A549 treated with Mapracorat at 1 μM for 4 hours (cell line): ENCODE data around the gene FKBP4. TPM values are rescaled to one million over a fixed set of nuclear protein-coding genes. Genes with fewer than 3 reads are reported as not detected.

ENCODE experiments used
- total RNA-seq: library from RNA; stranded (reverse); fragments of 200-300 nt; extraction: Qiagen RNA extraction; gene quantifications from 5 replicates; pipeline ENCODE4 v1.2.3, GENCODE V29; 2022

The FKBP4 gene
- total RNA-seq, result 86.2 to 103 TPM (median 101 TPM) in 5 replicates

DNA sequence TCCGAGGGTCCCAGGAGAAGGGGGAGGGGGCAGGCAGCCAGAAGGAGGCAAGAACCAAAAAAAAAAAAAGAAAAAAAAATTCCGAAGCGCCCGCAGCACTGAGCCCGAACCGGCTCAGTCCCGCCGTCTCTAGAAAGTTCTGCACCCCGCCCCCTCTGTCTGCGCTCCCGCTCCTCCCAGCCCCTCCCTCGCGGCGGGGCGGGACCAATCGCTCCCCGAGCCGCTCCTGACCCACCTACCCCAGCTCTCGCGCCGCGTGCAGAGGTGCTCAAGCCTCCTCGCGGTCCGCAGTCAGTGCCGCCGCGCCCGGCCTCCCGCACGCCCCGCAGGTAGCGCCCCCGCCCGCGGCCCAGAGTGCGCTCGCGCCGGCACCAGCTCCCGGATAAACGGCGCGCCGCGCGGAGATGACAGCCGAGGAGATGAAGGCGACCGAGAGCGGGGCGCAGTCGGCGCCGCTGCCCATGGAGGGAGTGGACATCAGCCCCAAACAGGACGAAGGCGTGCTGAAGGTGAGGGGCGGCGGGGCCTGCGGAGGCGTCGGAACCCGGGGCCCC is at the start of gene FKBP4:
Gene FKBP4 (plus strand): TSS at position 235 of the 554 bp plus-strand sequence. CDS start 170 bp downstream, at position 405.

GRCh38 chr12:2812290-2813213 is 17.8 kb downstream of the FKBP4 start, which contains the start of gene ITFG2:
Gene ITFG2, plus strand, starts transcription at chr12:2812668. Its CDS starts 93 bp downstream, at chr12:2812761.

GRCh38 chr12:2834581-2835491 is 40.1 kb downstream of the FKBP4 start, which contains the start of gene NRIP2:
Gene NRIP2, minus strand, starts transcription at chr12:2835035. Its CDS starts 52 bp downstream, at chr12:2834983.

Other genes starting within 250 kb of the FKBP4 start
- gene ITFG2, start 17.7 kb downstream of the FKBP4 start, total RNA-seq, result 12.5 to 18.6 TPM (median 14.9 TPM) in 5 replicates
- gene NRIP2, start 40.1 kb downstream of the FKBP4 start, total RNA-seq, result 0.06 TPM in 1 of 5 replicates, not detected in the others
- gene TEX52, start 62.1 kb downstream of the FKBP4 start, total RNA-seq, result not detected in 5 replicates
- 82.0 to 93.5 TPM (median 89.8 TPM) in 5 replicates for gene FOXM1, start 82.2 kb downstream of the FKBP4 start, total RNA-seq
- 42.3 to 52.8 TPM (median 47.1 TPM) in 5 replicates for gene RHNO1, start 82.3 kb downstream of the FKBP4 start, total RNA-seq
- 16.8 to 19.9 TPM (median 18.9 TPM) in 5 replicates for gene TULP3, start 95.9 kb downstream of the FKBP4 start, total RNA-seq
- gene TEAD4, start 164.4 kb downstream of the FKBP4 start, total RNA-seq, result 39.4 to 51.3 TPM (median 47.9 TPM) in 5 replicates